PFSK-1 (cell line): ENCODE results near the gene MFSD6.
A peak's percentile ranks its signal among the peaks of the same experiment; 100 is the strongest.

Experiments used
- FOXP2 ChIP-seq: optimal IDR thresholded peaks from 2 replicates; pipeline ENCODE3; 2011; ENCODE audit warnings: borderline replicate concordance, control low read depth, inconsistent platforms; ENCODE audit not compliant: insufficient read depth; ENCODE audit errors: extremely low read length, extremely low read depth
- POLR2AphosphoS5 ChIP-seq: IDR thresholded peaks from 2 replicates; pipeline ENCODE4 v1.6.1; 2012; ENCODE audit warnings: low read depth, mild to moderate bottlenecking, control low read depth, low read length, moderate library complexity
- REST ChIP-seq, 2 experiments: IDR thresholded peaks; 2 replicates each; pipeline versions ENCODE4 v1.6.1 to v1.8.0; 2011 to 2012; ENCODE audit warnings: low read depth in 2 of 2, low read length in 2 of 2, control low read depth in 1 of 2, inconsistent platforms in 1 of 2, mild to moderate bottlenecking in 1 of 2, moderate library complexity in 1 of 2; ENCODE audit not compliant: insufficient read depth in 1 of 2
- SIN3A ChIP-seq: IDR thresholded peaks from 2 replicates; pipeline ENCODE4 v1.6.1; 2012; ENCODE audit warnings: mild to moderate bottlenecking, low read length, moderate library complexity, borderline replicate concordance; ENCODE audit not compliant: insufficient read depth
- TAF1 ChIP-seq: IDR thresholded peaks from 2 replicates; pipeline ENCODE4 v1.6.1; 2012; ENCODE audit warnings: low read length, control low read depth, borderline replicate concordance; ENCODE audit not compliant: insufficient read depth

Gene MFSD6

GRCh38 chr2:190532581-190532980 lies 124.4 kb downstream of the MFSD6 start:
- TF ChIP-seq POLR2AphosphoS5 (no peak), FOXP2 (no peak), TAF1 (no peak), SIN3A (no peak), REST (IDR thresholded peaks at IDR 0.05; ENCODE audit: insufficient read depth in 1 of 2, low read depth in 2 of 2, low read length in 2 of 2) (no peak)

GRCh38 chr2:190533175-190533967 lies 125.2 kb downstream of the MFSD6 start:
- TF ChIP-seq SIN3A (no peak), REST (IDR thresholded peaks at IDR 0.05; ENCODE audit: insufficient read depth in 1 of 2, low read depth in 2 of 2, low read length in 2 of 2) (no peak), TAF1 (no peak), POLR2AphosphoS5 (no peak), FOXP2 (no peak)

- TF ChIP-seq TAF1 (no peak), FOXP2 (no peak), REST (IDR thresholded peaks at IDR 0.05; ENCODE audit: insufficient read depth in 1 of 2, low read depth in 2 of 2, low read length in 2 of 2) (no peak), POLR2AphosphoS5 (no peak), SIN3A (no peak)
Observed at GRCh38 chr2:190533968-190534309, 125.8 kb downstream of the MFSD6 start.

- TF ChIP-seq FOXP2: peak; percentile 46
- peak; percentile 59 for TF ChIP-seq POLR2AphosphoS5
- TF ChIP-seq TAF1: 0 out of 2 replicates have a peak, but pooled peaks have one; percentile 36
- no peak for TF ChIP-seq REST (IDR thresholded peaks at IDR 0.05; ENCODE audit: insufficient read depth in 1 of 2, low read depth in 2 of 2, low read length in 2 of 2)
- TF ChIP-seq SIN3A: no peak
Observed at GRCh38 chr2:190534310-190535120, 126.4 kb downstream of the MFSD6 start, which contains the start of gene NEMP2. TSS of gene NEMP2 (minus strand) at chr2:190534722. CDS start at chr2:190534655, 67 bp downstream.
